ENCODE data around the gene OR11A1.

The OR11A1 gene

DNA sequence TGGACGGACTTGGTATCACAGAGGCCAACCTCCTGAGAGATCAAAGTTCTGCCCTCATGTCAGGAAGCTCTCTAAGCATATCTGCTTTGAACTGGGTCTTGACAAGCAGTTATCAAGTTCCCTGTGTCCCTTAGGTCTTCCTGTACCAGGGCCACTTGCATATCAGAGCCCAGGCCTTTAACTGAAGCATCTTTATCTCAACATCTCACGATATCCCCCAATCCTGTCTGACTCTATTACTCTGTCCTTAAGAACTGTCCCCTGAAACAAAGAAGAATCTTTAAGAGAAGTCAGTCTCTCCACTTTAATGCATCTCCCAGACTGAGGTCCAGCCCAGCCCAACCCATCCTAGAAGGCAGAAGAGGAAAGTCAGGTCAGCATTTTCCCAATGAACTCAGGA lies 22.7 kb upstream of the OR11A1 start:
- Histone ChIP-seq H3K4me1 (no peaks in the 10 kb centered on the region), H3K9me3 (no peaks in the 10 kb centered on the region), H3K36me3 (no peaks in the 10 kb centered on the region), H3K27ac (no peak overlapping the region), H3K27me3 (no peaks in the 10 kb centered on the region), H3K4me3 (no peak overlapping the region)
- intact Hi-C loops (cut with DNase I; ENCODE audit: low total_unique reads) = no loop called here
- TF ChIP-seq, protein P1, sequence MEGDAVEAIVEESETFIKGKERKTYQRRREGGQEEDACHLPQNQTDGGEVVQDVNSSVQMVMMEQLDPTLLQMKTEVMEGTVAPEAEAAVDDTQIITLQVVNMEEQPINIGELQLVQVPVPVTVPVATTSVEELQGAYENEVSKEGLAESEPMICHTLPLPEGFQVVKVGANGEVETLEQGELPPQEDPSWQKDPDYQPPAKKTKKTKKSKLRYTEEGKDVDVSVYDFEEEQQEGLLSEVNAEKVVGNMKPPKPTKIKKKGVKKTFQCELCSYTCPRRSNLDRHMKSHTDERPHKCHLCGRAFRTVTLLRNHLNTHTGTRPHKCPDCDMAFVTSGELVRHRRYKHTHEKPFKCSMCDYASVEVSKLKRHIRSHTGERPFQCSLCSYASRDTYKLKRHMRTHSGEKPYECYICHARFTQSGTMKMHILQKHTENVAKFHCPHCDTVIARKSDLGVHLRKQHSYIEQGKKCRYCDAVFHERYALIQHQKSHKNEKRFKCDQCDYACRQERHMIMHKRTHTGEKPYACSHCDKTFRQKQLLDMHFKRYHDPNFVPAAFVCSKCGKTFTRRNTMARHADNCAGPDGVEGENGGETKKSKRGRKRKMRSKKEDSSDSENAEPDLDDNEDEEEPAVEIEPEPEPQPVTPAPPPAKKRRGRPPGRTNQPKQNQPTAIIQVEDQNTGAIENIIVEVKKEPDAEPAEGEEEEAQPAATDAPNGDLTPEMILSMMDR (IDR thresholded peaks at IDR 0.05) = no peak
- no peak for DNase-seq

- TF ChIP-seq, protein P1 (IDR thresholded peaks at IDR 0.05) = no peak
- Histone ChIP-seq H3K4me3 (no peak overlapping the region), H3K27ac (no peak overlapping the region), H3K27me3 (no peaks in the 10 kb centered on the region), H3K4me1 (no peaks in the 10 kb centered on the region), H3K9me3 (no peaks in the 10 kb centered on the region), H3K36me3 (no peaks in the 10 kb centered on the region)
- intact Hi-C loops (cut with DNase I; ENCODE audit: low total_unique reads) = no loop called here
- no peak for DNase-seq
Measured at GRCh38 chr6:29478740-29479139, 21.9 kb upstream of the OR11A1 start.

DNA sequence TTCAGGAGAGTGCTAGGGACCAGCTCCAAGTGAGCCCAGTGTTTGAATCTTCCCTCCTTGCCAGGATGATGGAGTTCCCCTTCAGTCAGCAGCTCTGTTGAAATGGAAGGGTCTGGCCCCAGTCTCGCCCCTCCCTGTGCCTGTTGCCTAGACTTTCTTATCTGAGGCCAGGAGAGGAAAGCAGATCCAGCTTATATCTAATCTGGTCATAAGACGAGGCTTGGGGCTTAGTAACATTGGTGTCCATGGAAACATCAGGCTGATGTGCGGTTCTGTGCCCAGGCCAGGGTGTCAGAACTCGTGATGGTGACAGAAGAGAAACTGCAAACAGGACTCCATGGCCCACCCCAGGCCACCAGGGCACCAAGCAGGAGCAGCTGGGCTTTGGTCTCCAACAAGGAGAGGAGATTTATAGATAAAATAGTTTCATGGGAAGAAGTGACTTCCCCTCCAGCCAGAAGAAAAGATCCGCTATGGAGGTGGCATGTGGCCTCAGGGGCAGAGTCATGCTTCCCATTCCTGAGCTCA lies 21.1 kb upstream of the OR11A1 start:
- no peaks in the 10 kb centered on the region for H3K36me3 ChIP-seq
- H3K9me3 ChIP-seq = no peaks in the 10 kb centered on the region
- no peak for DNase-seq
- intact Hi-C loops (cut with DNase I; ENCODE audit: low total_unique reads) = no loop called here
- no peak overlapping the region for H3K4me3 ChIP-seq
- TF ChIP-seq, protein P1 (IDR thresholded peaks at IDR 0.05) = no peak
- no peaks in the 10 kb centered on the region for H3K27me3 ChIP-seq
- H3K4me1 ChIP-seq = no peaks in the 10 kb centered on the region
- no peak overlapping the region for H3K27ac ChIP-seq

- Histone ChIP-seq H3K36me3 (no peaks in the 10 kb centered on the region), H3K4me3 (no peak overlapping the region), H3K4me1 (no peaks in the 10 kb centered on the region), H3K9me3 (no peaks in the 10 kb centered on the region), H3K27ac (no peak overlapping the region), H3K27me3 (no peaks in the 10 kb centered on the region)
- intact Hi-C loops (cut with DNase I; ENCODE audit: low total_unique reads) = no loop called here
- no peak for DNase-seq
- TF ChIP-seq, protein P1 (IDR thresholded peaks at IDR 0.05) = no peak
Measured at GRCh38 chr6:29474996-29475395, 18.1 kb upstream of the OR11A1 start.

DNA sequence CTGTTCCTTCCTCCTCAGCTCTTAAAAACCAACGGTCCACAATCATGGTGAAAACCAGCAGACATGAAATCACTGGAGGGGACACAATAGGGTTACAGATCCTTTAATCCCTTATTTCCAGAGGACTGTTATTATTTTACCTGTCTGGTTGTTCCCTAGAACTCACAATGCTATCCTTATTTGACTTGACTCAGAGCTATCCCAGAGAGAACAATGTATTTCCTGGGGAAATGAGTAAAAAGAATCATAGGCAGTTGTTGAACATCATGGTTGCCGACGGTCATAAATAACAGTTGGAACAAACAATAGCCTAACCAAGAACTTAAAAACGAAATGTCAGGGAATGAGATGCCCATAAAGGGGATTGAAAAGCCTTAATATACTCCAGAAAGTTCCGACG lies 9.4 kb upstream of the OR11A1 start:
- H3K4me1 ChIP-seq = no peaks in the 10 kb centered on the region
- TF ChIP-seq, protein P1 (IDR thresholded peaks at IDR 0.05) = no peak
- no peaks in the 10 kb centered on the region for H3K9me3 ChIP-seq
- intact Hi-C loops (cut with DNase I; ENCODE audit: low total_unique reads) = no loop called here
- H3K36me3 ChIP-seq = no peaks in the 10 kb centered on the region
- no peaks in the 10 kb centered on the region for H3K27me3 ChIP-seq
- H3K4me3 ChIP-seq = no peak overlapping the region
- DNase-seq = no peak
- H3K27ac ChIP-seq = no peak overlapping the region

- Histone ChIP-seq H3K27me3 (no peaks in the 10 kb centered on the region), H3K4me3 (no peak overlapping the region), H3K36me3 (no peaks in the 10 kb centered on the region), H3K4me1 (no peaks in the 10 kb centered on the region), H3K9me3 (no peaks in the 10 kb centered on the region), H3K27ac (no peak overlapping the region)
- TF ChIP-seq, protein P1 (IDR thresholded peaks at IDR 0.05) = no peak
- no peak for DNase-seq
- intact Hi-C loops (cut with DNase I; ENCODE audit: low total_unique reads) = no loop called here
Measured at GRCh38 chr6:29465801-29466200, 8.9 kb upstream of the OR11A1 start.
